WI38 (cell line): Measurements from ENCODE around the gene NRP2.

Experiments
- H3K4me3 ChIP-seq: 2 replicates; pipeline ENCODE4 v1.5.1; 2011; ENCODE audit warnings: low read depth, mild to moderate bottlenecking, control low read depth, low read length
- CTCF ChIP-seq: IDR thresholded peaks from 2 replicates; pipeline ENCODE4 v1.5.1; 2012; ENCODE audit warnings: low read depth, mild to moderate bottlenecking, control low read depth, low read length

Gene NRP2

GRCh38 chr2:205654878-205655605 is 27.3 kb upstream of the NRP2 start:
- no peak for TF ChIP-seq CTCF
- no peak overlapping the region for H3K4me3 ChIP-seq

- H3K4me3 ChIP-seq, result no peak overlapping the region
- TF ChIP-seq CTCF, result no peak
Measured at GRCh38 chr2:205655779-205656456, 26.4 kb upstream of the NRP2 start.

- H3K4me3 ChIP-seq, result no peak overlapping the region
- TF ChIP-seq CTCF, result no peak
Measured at GRCh38 chr2:205656461-205656860, 25.8 kb upstream of the NRP2 start.

GRCh38 chr2:205656941-205657340 is 25.4 kb upstream of the NRP2 start:
- no peak for TF ChIP-seq CTCF
- no peak overlapping the region for H3K4me3 ChIP-seq

GRCh38 chr2:205657579-205657978 is 24.7 kb upstream of the NRP2 start:
- no peak overlapping the region for H3K4me3 ChIP-seq
- no peak for TF ChIP-seq CTCF

GRCh38 chr2:205658068-205658467 is 24.2 kb upstream of the NRP2 start:
- TF ChIP-seq CTCF, result no peak

GRCh38 chr2:205658572-205658971 is 23.7 kb upstream of the NRP2 start:
- TF ChIP-seq CTCF, result no peak
- no peak overlapping the region for H3K4me3 ChIP-seq

More at GRCh38 chr2:205658068-205658467, 24.2 kb upstream of the NRP2 start:
- no peak overlapping the region for H3K4me3 ChIP-seq
